Ramos (cell line): Measurements from ENCODE around the gene LEFTY2.

ENCODE experiments used
- in situ Hi-C: fragments of 300-500 bp; cut with MboI; formaldehyde crosslinking; loops from one replicate; pipeline ENCODE4 v1.14.3; 2022; ENCODE audit warnings: low sequenced_read_pairs; ENCODE audit not compliant: unreplicated experiment

LEFTY2 gene

DNA sequence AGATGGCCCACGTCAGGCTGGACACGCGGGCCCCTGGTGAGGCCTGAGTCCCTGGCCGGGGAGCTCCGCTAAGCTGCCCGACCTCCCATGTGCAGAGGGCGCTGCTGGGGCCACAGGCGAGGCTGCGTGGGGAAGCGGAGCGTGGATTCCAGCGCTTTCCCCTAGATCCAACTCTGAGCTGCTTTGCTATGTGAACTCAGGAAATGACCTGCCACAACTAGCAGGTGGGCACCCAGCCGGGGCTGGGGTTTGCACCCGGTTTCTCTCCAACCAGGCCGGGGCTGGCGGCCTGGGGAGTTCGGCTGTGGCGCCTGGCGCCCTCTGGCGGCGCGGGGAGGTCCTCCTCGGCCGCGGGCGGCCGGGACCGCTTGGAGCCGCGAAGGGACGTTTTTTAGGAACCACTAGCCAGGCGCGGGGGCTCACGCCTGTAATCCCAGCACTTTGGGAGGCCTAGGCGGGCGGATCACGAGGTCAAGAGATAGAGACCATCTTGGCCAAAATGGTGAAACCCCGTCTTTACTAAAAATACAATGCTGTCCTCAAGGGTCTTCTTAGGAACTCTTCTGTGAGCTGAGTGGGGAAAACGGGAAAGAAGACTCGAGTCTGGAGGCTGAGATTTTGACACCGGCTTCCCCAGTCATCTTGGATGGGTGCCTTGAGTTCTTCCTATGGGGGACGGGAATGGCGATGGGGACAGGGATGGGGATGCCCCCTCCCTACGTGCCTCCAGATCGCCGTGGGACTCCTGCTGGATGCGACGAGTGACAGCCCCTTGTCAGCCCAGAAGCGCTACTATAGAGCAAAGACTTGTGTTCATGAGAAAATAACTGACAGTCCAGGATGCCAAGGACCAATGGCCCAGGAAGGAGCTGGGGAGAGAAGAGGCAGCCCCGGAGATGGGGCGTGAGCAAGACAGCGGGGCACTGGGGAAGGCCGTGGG is 29.6 kb downstream of the LEFTY2 start:
- in situ Hi-C loops, result no loop called here

DNA sequence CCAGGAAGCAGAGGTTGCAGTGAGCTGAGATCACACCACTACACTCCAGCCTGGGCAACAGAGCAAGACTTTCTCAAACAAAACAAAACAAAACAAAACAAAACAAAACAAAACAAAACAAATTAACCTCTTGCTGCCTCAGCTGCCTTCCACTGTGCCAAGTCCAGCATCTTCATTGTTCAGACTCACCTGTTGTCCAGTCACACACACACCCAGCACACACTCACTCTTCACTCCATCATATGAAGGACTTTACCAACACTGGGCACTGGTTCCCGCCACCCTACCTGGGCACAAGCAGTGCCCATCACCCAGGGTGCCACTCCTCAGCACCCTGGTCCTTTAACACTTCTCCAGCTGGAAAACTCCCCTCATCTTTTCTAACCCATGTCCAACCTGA is 31.5 kb downstream of the LEFTY2 start:
- in situ Hi-C loops, result no loop called here

DNA sequence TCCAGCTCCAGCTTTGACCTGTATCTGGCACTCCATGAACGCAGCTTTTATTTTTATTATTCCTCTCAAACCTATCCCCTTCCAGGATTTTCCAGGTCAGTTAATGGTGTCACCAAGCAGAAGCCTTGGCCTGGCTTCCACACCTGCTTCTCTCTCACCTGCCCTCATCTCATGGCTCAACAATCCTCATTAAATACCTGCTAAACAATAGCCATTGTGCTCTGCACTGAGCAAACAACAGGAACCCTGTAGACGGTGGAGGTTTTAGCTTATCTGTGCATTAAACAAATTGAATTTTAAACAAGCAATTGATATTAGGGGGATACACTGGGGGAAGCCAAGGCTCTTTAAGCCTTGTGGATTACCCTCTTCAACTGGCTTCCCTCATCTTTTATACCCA is 32.2 kb downstream of the LEFTY2 start:
- in situ Hi-C loops, result no loop called here

GRCh38 chr1:225908013-225908640 is 32.9 kb downstream of the LEFTY2 start:
- in situ Hi-C loops, result no loop called here

- in situ Hi-C loops, result no loop called here
Observed at GRCh38 chr1:225907341-225907740, 33.7 kb downstream of the LEFTY2 start.

DNA sequence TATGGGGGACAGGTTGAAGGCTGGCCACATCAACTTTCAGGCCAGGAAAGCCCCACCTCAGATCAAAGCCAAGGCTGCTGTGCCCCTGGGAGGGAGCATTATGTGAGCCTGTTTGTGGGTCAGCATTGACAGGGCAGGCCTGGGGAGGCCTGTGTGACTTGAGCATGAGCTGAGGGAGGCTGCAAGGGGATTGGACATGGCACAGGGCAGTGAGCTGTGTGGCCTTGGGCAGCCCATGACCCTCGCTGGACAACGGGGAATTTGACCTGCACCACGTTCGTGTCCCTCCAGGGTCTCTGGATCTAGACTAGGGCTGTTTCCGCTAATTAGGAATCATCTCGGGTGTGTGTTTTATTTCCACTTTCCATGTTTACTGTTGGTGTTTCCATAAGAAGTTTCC is 34.6 kb downstream of the LEFTY2 start:
- in situ Hi-C loops, result no loop called here

DNA sequence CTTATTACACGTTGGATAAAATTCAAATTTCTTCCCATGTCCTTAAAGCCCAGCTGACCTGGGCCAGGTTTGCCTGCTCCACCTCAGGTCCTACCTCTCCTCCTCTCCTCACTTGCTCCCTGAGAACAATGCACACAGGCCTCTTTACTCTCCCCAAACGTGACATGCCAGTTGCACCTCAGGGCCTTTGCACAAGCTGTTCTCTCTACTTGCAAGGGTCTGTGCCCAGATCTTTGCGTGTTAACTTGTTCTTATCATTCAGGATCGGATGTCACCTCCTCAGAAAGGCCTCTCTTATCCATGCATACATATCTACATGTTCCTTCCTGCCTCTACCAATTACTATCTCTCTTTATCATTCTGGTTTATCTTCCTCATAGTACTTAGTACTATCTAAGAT is 37.4 kb downstream of the LEFTY2 start:
- in situ Hi-C loops, result no loop called here

GRCh38 chr1:225899044-225899925 is 41.7 kb downstream of the LEFTY2 start:
- in situ Hi-C loops, result no loop called here

DNA sequence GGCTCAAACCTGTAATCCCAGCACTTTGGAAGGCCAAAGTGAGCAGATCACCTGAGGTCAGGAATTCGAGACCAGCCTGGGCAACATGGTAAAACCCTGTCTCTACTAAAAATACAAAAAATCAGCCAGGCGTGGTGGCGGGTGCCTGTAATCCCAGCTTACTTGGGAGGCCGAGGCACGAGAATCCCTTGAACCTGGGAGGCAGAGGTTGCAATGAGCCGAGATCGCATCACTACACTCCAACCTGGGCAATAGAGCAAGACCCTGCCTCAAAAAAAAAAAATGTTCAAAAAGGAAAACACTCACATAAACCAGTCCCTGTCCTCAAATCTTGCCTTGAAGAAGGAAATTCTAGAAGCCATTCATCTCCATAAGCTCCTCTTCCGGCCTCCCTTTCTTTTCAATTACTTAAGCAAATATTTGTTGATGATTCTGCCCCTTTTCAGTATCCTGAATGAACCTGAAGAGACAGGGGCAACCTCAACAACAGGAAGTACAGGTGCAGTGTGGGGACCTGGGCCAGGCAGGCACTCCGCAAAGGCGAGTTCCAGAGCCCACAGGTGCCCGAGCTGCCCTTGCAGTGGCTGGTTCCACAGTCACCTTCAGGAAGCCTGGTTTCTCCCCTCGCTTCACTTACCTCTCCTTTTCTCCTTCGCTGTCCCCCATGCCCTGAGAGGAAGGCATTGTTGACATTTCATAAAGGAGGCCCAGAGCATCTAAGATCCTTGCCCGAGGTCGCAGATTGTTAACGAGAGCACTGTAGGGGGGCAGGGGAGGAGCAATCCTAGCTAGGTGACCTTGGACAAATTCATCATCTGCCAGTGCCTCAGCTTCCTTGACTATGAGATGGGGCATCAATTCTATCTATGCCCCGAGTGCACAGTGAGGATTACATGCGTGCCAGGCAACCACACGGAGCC is 43.2 kb downstream of the LEFTY2 start:
- in situ Hi-C loops, result no loop called here

DNA sequence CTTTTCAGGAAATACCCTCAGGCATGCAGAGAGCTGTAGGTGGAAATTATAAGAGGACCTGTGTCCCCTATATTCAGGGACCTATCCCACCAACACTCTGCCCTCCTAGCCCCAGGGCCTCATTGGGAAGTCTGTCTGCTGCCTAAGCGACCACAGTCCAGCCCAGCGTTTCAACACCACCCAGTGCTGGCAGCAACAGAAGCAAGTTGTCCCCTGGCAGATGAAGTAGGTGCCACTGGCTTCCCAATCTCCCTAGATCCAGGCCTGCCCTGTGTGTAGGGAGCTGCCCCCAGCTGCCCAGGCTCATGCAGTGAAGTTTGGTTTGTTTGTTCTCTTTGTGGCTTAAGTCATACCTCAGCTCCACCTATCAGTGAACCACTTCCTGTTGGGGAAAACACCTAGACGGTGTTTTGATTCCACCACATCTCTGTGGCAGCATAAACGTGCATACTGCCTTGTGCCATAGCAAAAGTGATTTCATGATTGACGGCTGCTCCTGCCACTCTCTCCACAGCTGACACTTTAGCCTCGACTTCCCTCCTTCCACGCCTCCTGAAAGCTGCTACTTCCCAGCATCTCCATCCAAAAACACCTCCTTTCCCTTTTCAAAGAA is 44.0 kb downstream of the LEFTY2 start:
- in situ Hi-C loops, result no loop called here

DNA sequence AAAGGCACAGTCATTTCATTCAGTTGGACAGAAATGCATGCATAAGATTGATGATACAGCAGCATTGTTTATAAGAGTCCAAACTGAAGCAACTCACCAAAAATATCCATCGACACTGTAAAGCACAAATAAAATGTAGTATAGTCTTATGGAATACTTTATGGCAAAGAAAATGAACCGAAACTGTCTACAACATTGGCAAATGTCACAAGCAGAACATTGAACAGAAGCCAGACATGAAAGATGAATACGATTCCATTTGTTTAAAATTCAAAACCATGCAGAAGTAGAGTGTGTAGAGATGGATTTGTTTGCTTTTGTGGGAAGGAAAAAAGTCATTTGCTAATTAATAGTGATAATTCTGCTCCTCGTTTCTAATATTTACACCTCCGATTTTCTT is 44.5 kb downstream of the LEFTY2 start:
- in situ Hi-C loops, result no loop called here

- in situ Hi-C loops, result no loop called here
Observed at GRCh38 chr1:225892307-225892706, 48.7 kb downstream of the LEFTY2 start.

DNA sequence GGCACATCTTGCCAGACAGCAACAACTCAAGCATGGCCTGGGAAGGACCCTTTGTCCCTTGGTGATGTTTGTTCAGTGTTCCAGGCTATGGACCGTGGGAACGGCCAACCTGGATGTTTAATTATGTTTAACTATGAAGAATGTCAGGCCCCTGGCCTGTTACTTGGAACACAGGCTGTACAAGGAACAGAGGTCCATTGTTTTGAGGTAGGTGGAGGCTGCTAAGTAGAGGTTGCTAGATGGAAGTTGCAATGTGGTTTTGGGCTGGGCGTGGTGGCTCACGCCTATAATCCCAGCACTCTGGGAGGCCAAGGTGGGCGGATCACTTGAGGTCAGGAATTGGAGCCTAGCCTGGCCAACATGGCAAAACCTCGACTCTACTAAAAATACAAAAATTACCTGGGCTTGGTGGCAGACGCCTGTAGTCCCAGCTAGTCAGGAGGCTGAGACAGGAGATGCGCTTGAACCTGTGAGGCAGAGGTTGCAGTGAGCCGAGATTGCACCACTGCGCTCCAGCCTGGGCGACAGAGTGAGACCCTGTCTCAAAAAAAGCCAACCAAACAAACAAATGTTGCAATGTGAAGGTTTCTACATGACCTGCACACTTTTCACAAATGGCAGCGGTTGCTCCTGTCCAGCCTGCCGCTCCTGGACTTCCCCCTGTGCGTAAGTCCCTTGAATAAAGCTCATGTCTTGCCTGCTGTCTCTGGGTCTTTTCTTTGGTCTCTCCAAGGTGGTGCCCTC is 49.6 kb downstream of the LEFTY2 start:
- in situ Hi-C loops, result no loop called here

DNA sequence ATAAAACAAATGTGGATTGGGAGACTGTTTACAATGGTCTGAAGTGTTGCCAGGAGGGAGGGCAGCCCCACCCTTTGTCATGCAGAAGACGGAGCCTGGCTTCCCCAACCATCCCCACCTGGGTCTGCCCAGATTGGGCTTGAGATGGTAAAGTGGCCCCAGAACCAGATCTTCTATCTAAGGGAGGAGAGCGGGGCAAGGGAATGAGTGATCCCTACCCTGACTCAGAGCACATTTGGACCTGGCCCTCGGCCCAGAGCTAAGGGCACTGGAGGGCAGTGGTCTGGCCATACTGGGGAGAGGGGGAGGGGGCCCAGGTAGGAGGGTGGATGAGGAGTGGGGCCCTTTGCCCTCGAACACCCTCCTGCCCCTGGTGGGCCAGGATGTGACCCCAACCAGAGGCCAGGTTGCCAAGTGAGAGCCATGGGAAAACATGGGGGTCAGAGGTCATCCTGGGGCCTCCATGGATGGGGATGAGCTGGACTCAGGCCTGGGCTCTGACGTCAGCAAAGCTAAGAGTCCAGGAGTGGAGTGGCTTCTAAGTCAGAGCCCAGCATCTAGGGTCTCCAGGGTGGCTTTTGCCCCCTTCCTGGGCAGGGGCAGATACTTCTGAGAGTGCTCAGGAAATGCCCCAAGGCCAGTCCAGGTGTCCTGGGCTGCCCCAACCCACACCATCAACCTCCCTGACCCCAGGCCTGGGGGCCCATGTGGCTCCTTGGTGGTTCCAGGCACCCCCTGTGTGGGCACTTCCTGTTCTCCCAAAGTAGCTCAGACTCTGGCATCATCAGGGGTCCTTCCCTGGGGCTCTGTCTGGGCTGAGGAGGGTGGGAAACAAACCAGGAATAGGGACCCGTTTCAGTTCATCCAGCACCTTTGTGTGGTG is 50.4 kb downstream of the LEFTY2 start:
- in situ Hi-C loops, result no loop called here

GRCh38 chr1:225889743-225890142 is 51.3 kb downstream of the LEFTY2 start:
- in situ Hi-C loops, result no loop called here

DNA sequence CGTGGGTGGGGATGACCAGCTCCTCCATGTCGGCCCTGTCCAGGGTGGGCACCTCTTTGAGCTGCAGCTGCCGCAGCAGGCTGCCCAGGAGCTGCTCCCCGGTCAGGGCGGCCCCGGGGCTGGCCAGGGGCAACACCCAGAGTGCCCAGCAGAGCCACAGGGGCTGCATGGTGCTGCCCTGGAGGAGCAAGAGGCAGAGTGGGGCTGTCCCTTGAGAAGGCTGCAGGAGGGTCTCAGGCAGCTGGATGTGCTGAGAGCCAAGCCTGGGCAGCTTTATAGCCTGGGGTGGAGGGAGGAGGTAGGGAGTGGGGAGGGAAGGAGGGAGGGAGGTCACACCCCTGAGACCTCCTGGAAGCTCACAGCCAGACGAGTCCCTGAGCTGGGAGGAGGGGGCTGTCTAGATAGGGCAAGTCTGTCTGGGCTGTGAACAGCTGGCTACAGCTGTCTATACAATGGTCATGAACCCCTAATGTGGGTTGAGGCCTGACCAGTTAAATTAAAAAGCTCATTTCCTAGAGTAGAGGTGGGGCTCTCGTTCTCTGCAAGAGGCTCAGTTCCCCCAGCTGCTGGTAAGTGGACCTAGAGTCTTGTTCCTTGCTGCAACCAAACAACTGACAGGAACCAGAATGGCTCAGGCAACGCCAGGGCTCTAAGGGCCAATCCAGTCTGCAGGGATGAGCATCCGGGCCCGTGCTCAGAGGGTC is 52.0 kb downstream of the LEFTY2 start, which contains the start of gene LEFTY1:
Gene LEFTY1, minus strand, starts transcription at position 249 of the 704 bp plus-strand sequence. Its CDS starts 80 bp downstream, at position 169.
- in situ Hi-C loops, result no loop called here
